ENCODE results near the gene PTPRA. TPM values are rescaled to one million over a fixed set of nuclear protein-coding genes. Genes with fewer than 3 reads are reported as not detected.
"Not testable (repeated sequence)": the region's sequence is repeated elsewhere in the genome, so short reads cannot be mapped to it uniquely, and the experiment has no call there.

Gene PTPRA
- total RNA-seq, 1 donor from 2014 or later = 50.1 TPM

GRCh38 chr20:3013771-3014170, 140.5 kb downstream of the PTPRA start:
- Histone ChIP-seq H3K36me3 (ENCODE audit: insufficient read depth, low read length) (peaks cover 3% of the 10 kb centered on the region), H2AFZ (ENCODE audit: low read depth, low read length) (no peak overlapping the region), H3K27me3 (ENCODE audit: insufficient read depth, low read length) (no peaks in the 10 kb centered on the region), H4K20me1 (ENCODE audit: insufficient read depth, low read length) (peaks cover 13% of the 10 kb centered on the region), H3K79me2 (ENCODE audit: insufficient read depth, low read length) (no peaks in the 10 kb centered on the region), H3K9ac (ENCODE audit: low read length) (no peak overlapping the region), H3K4me1 (ENCODE audit: insufficient read depth, low read length) (peaks cover 13% of the 10 kb centered on the region), H3K27ac (ENCODE audit: low read depth, low read length) (no peak overlapping the region), H3K4me2 (ENCODE audit: low read length) (no peak overlapping the region), H3K4me3 (ENCODE audit: insufficient read depth, low read depth, low read length) (no peak overlapping the region), H3K9me3 (ENCODE audit: insufficient read depth, low read depth, low read length) (no peaks in the 10 kb centered on the region)
- FAIRE-seq = no peak
- H3K4me1 Mint-ChIP-seq (ENCODE audit: low read depth, unreplicated experiment) = peaks cover 17% of the 10 kb centered on the region
- no peak overlapping the region for H3K4me3 Mint-ChIP-seq (ENCODE audit: unreplicated experiment)
- peaks cover 3% of the 10 kb centered on the region for H3K9me3 Mint-ChIP-seq (ENCODE audit: unreplicated experiment)
- H3K36me3 Mint-ChIP-seq (ENCODE audit: low read depth, unreplicated experiment) = peaks cover 24% of the 10 kb centered on the region
- no peaks in the 10 kb centered on the region for H3K27me3 Mint-ChIP-seq (ENCODE audit: low read depth, unreplicated experiment)
- DNase-seq (ENCODE audit: low read depth) = no peak
- H3K27ac Mint-ChIP-seq (ENCODE audit: unreplicated experiment) = no peak overlapping the region
- TF ChIP-seq EZH2 (IDR thresholded peaks at IDR 0.05; ENCODE audit: insufficient read depth, low read length) = no peak

- Histone ChIP-seq H4K20me1 (ENCODE audit: insufficient read depth, low read length) (peaks cover 13% of the 10 kb centered on the region), H3K4me2 (ENCODE audit: low read length) (no peak overlapping the region), H3K27ac (ENCODE audit: low read depth, low read length) (no peak overlapping the region), H3K9ac (ENCODE audit: low read length) (no peak overlapping the region), H3K4me3 (ENCODE audit: insufficient read depth, low read depth, low read length) (no peak overlapping the region), H3K4me1 (ENCODE audit: insufficient read depth, low read length) (peaks cover 13% of the 10 kb centered on the region), H3K27me3 (ENCODE audit: insufficient read depth, low read length) (no peaks in the 10 kb centered on the region), H3K36me3 (ENCODE audit: insufficient read depth, low read length) (peaks cover 3% of the 10 kb centered on the region), H3K9me3 (ENCODE audit: insufficient read depth, low read depth, low read length) (no peaks in the 10 kb centered on the region), H2AFZ (ENCODE audit: low read depth, low read length) (no peak overlapping the region), H3K79me2 (ENCODE audit: insufficient read depth, low read length) (no peaks in the 10 kb centered on the region)
- FAIRE-seq (no peak), DNase-seq (ENCODE audit: low read depth) (no peak)
- H3K27me3 Mint-ChIP-seq (ENCODE audit: low read depth, unreplicated experiment) = no peaks in the 10 kb centered on the region
- TF ChIP-seq CTCF (IDR thresholded peaks at IDR 0.05; ENCODE audit: insufficient read depth, low read depth, low read length) = no peak
- no peak for TF ChIP-seq EZH2 (IDR thresholded peaks at IDR 0.05; ENCODE audit: insufficient read depth, low read length)
- H3K36me3 Mint-ChIP-seq (ENCODE audit: low read depth, unreplicated experiment) = peaks cover 20% of the 10 kb centered on the region
- peaks cover 17% of the 10 kb centered on the region for H3K4me1 Mint-ChIP-seq (ENCODE audit: low read depth, unreplicated experiment)
- H3K4me3 Mint-ChIP-seq (ENCODE audit: unreplicated experiment) = no peak overlapping the region
- H3K27ac Mint-ChIP-seq (ENCODE audit: unreplicated experiment) = no peak overlapping the region
- peaks cover 3% of the 10 kb centered on the region for H3K9me3 Mint-ChIP-seq (ENCODE audit: unreplicated experiment)
These were observed 140.9 kb downstream of the PTPRA start for GRCh38 chr20:3014179-3014578.

GRCh38 chr20:3014662-3015061, 141.4 kb downstream of the PTPRA start:
- no peak overlapping the region for H3K4me3 Mint-ChIP-seq (ENCODE audit: unreplicated experiment)
- H4K20me1 ChIP-seq (ENCODE audit: insufficient read depth, low read length) = peaks cover 13% of the 10 kb centered on the region
- H3K79me2 ChIP-seq (ENCODE audit: insufficient read depth, low read length) = no peaks in the 10 kb centered on the region
- DNase-seq (ENCODE audit: low read depth) = no peak
- H3K4me1 ChIP-seq (ENCODE audit: insufficient read depth, low read length) = peaks cover 13% of the 10 kb centered on the region
- no peaks in the 10 kb centered on the region for H3K27me3 Mint-ChIP-seq (ENCODE audit: low read depth, unreplicated experiment)
- H3K36me3 Mint-ChIP-seq (ENCODE audit: low read depth, unreplicated experiment) = peaks cover 17% of the 10 kb centered on the region
- H3K9ac ChIP-seq (ENCODE audit: low read length) = no peak overlapping the region
- H3K4me1 Mint-ChIP-seq (ENCODE audit: low read depth, unreplicated experiment) = peaks cover 17% of the 10 kb centered on the region
- H3K27ac Mint-ChIP-seq (ENCODE audit: unreplicated experiment) = no peak overlapping the region
- TF ChIP-seq CTCF (IDR thresholded peaks at IDR 0.05; ENCODE audit: insufficient read depth, low read depth, low read length) (no peak), EZH2 (IDR thresholded peaks at IDR 0.05; ENCODE audit: insufficient read depth, low read length) (no peak)
- H3K4me3 ChIP-seq (ENCODE audit: insufficient read depth, low read depth, low read length) = no peak overlapping the region
- no peak overlapping the region for H2AFZ ChIP-seq (ENCODE audit: low read depth, low read length)
- no peaks in the 10 kb centered on the region for H3K9me3 ChIP-seq (ENCODE audit: insufficient read depth, low read depth, low read length)
- peaks cover 3% of the 10 kb centered on the region for H3K36me3 ChIP-seq (ENCODE audit: insufficient read depth, low read length)
- peaks cover 3% of the 10 kb centered on the region for H3K9me3 Mint-ChIP-seq (ENCODE audit: unreplicated experiment)
- no peaks in the 10 kb centered on the region for H3K27me3 ChIP-seq (ENCODE audit: insufficient read depth, low read length)
- no peak for FAIRE-seq
- H3K4me2 ChIP-seq (ENCODE audit: low read length) = no peak overlapping the region
- no peak overlapping the region for H3K27ac ChIP-seq (ENCODE audit: low read depth, low read length)

GRCh38 chr20:3015302-3015701, 142.0 kb downstream of the PTPRA start:
- not testable (repeated sequence) for H3K27ac ChIP-seq (ENCODE audit: low read depth, low read length); H3K9ac ChIP-seq (ENCODE audit: low read length); H3K27me3 Mint-ChIP-seq (ENCODE audit: low read depth, unreplicated experiment); H2AFZ ChIP-seq (ENCODE audit: low read depth, low read length); H3K4me2 ChIP-seq (ENCODE audit: low read length); FAIRE-seq; H3K27me3 ChIP-seq (ENCODE audit: insufficient read depth, low read length); H3K36me3 ChIP-seq (ENCODE audit: insufficient read depth, low read length); H3K4me3 ChIP-seq (ENCODE audit: insufficient read depth, low read depth, low read length); DNase-seq (ENCODE audit: low read depth); H3K4me3 Mint-ChIP-seq (ENCODE audit: unreplicated experiment); H3K9me3 Mint-ChIP-seq (ENCODE audit: unreplicated experiment); H3K27ac Mint-ChIP-seq (ENCODE audit: unreplicated experiment); H3K79me2 ChIP-seq (ENCODE audit: insufficient read depth, low read length); H3K9me3 ChIP-seq (ENCODE audit: insufficient read depth, low read depth, low read length)
- Histone ChIP-seq H4K20me1 (ENCODE audit: insufficient read depth, low read length) (peaks cover 13% of the 10 kb centered on the region), H3K4me1 (ENCODE audit: insufficient read depth, low read length) (peaks cover 13% of the 10 kb centered on the region)
- peaks cover 17% of the 10 kb centered on the region for H3K36me3 Mint-ChIP-seq (ENCODE audit: low read depth, unreplicated experiment)
- H3K4me1 Mint-ChIP-seq (ENCODE audit: low read depth, unreplicated experiment) = peaks cover 17% of the 10 kb centered on the region

All from astrocyte (in vitro differentiated cells and primary cell).